Measurements from ENCODE around the gene CDC42. TPM values are rescaled to one million over a fixed set of nuclear protein-coding genes. Genes with fewer than 3 reads are reported as not detected.

Gene CDC42
- total RNA-seq, 1 experiment from 2014 or later = 245 TPM

DNA sequence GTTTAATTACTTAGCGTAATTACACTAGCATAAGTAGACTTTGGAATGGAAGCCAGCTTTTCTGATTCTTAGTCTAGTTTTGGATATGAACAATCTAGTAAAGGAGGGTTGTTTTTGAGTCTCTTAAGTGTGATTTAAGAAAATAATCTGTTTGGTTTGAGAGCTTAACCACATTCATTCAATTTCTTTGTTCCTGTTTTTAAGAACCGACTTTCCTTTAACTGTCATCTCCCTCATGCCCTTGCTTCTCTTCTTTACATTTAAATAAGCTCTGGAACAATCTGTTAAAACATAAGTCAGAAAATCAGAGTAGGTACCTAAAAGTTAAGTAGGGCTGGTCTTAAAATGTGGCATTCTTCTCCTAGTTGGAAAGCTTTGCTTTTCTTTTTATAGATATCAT is 27.7 kb downstream of the CDC42 start:
- BruUV-seq (replicated peaks) = no TSS peak
- CTCF ChIA-PET = no interaction called here
- peaks cover 60% of the 10 kb centered on the region for H4K20me1 ChIP-seq (ENCODE audit: low read length)
- no peak for DNase-seq
- H3K36me3 ChIP-seq (ENCODE audit: low read depth, low read length) = peaks cover 41% of the 10 kb centered on the region
- no peak for ATAC-seq
- TF ChIP-seq EZH2 (IDR thresholded peaks at IDR 0.05; ENCODE audit: low read length, unreplicated experiment) (no peak), EZH2phosphoT487 (IDR thresholded peaks at IDR 0.05; ENCODE audit: borderline replicate concordance, low read length) (no peak)
- TF ChIP-seq, protein P1, sequence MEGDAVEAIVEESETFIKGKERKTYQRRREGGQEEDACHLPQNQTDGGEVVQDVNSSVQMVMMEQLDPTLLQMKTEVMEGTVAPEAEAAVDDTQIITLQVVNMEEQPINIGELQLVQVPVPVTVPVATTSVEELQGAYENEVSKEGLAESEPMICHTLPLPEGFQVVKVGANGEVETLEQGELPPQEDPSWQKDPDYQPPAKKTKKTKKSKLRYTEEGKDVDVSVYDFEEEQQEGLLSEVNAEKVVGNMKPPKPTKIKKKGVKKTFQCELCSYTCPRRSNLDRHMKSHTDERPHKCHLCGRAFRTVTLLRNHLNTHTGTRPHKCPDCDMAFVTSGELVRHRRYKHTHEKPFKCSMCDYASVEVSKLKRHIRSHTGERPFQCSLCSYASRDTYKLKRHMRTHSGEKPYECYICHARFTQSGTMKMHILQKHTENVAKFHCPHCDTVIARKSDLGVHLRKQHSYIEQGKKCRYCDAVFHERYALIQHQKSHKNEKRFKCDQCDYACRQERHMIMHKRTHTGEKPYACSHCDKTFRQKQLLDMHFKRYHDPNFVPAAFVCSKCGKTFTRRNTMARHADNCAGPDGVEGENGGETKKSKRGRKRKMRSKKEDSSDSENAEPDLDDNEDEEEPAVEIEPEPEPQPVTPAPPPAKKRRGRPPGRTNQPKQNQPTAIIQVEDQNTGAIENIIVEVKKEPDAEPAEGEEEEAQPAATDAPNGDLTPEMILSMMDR (conservative IDR thresholded peaks at IDR 0.05; ENCODE audit: low read depth, low read length) = no peak
- no peaks in the 10 kb centered on the region for H3F3A ChIP-seq (ENCODE audit: low read length, unreplicated experiment)
- no peaks in the 10 kb centered on the region for H3K4me1 ChIP-seq (ENCODE audit: insufficient read depth, low read length)
- intact Hi-C loops (cut with micrococcal nuclease) = no loop called here
- H3K9ac ChIP-seq (ENCODE audit: low read length) = no peak overlapping the region
- H2AFZ ChIP-seq (ENCODE audit: low read length) = no peak overlapping the region
- peaks cover 92% of the 10 kb centered on the region for H3K79me2 ChIP-seq (ENCODE audit: low read length)
- POLR2A ChIA-PET (ENCODE audit: unreplicated experiment) = interaction anchor here (0.7 kb wide), 1 partner anchor 12 kb away, joined by 4 read pairs; no protein-coding TSS in a partner anchor
- H3K4me3 ChIP-seq (ENCODE audit: low read length) = no peak overlapping the region
- H3K9me2 ChIP-seq (replicated peaks; ENCODE audit: low read length) = no peaks in the 10 kb centered on the region
- H3K9me3 ChIP-seq (ENCODE audit: low read length) = no peaks in the 10 kb centered on the region
- no peak overlapping the region for H3K27ac ChIP-seq (ENCODE audit: low read length)
- H3K27me3 ChIP-seq (ENCODE audit: low read length) = no peaks in the 10 kb centered on the region
- no peak overlapping the region for H3K4me2 ChIP-seq (ENCODE audit: low read length)

DNA sequence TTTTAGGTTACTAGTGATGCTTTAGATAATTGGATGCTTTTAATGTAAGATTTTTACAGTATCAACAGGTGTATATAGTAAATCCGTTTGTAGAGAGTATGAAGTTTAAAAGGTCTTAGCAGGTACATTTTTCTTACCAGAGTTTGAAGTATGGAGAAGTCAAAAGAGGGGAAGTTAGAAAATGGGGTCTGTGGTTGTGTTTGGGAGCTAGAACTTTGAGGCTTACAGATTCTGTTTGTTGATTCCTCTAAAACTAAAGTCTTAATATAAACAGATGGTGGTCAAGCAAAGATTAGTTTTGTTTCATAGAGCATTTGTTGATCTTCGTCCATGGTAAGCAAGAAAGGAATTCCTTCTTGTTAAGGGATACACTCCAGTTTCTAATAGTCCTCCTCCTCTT is 35.8 kb downstream of the CDC42 start:
- ChIA-PET POLR2A (ENCODE audit: unreplicated experiment) (no interaction called here), CTCF (no interaction called here)
- Histone ChIP-seq H3K9me2 (replicated peaks; ENCODE audit: low read length) (no peaks in the 10 kb centered on the region), H2AFZ (ENCODE audit: low read length) (no peak overlapping the region), H3K9ac (ENCODE audit: low read length) (no peak overlapping the region), H3K27me3 (ENCODE audit: low read length) (no peaks in the 10 kb centered on the region), H4K20me1 (ENCODE audit: low read length) (peaks cover 62% of the 10 kb centered on the region), H3K4me3 (ENCODE audit: low read length) (no peak overlapping the region), H3K27ac (ENCODE audit: low read length) (no peak overlapping the region), H3F3A (ENCODE audit: low read length, unreplicated experiment) (peaks cover 5% of the 10 kb centered on the region), H3K4me1 (ENCODE audit: insufficient read depth, low read length) (no peaks in the 10 kb centered on the region), H3K9me3 (ENCODE audit: low read length) (no peaks in the 10 kb centered on the region), H3K79me2 (ENCODE audit: low read length) (peaks cover 88% of the 10 kb centered on the region), H3K36me3 (ENCODE audit: low read depth, low read length) (peaks cover 72% of the 10 kb centered on the region), H3K4me2 (ENCODE audit: low read length) (no peak overlapping the region)
- DNase-seq (no peak), ATAC-seq (no peak)
- no TSS peak for BruUV-seq (replicated peaks)
- no peak for TF ChIP-seq EZH2 (IDR thresholded peaks at IDR 0.05; ENCODE audit: low read length, unreplicated experiment)
- TF ChIP-seq, protein P1 (conservative IDR thresholded peaks at IDR 0.05; ENCODE audit: low read depth, low read length) = no peak
- no peak for TF ChIP-seq EZH2phosphoT487 (IDR thresholded peaks at IDR 0.05; ENCODE audit: borderline replicate concordance, low read length)
- intact Hi-C loops (cut with micrococcal nuclease) = no loop called here

DNA sequence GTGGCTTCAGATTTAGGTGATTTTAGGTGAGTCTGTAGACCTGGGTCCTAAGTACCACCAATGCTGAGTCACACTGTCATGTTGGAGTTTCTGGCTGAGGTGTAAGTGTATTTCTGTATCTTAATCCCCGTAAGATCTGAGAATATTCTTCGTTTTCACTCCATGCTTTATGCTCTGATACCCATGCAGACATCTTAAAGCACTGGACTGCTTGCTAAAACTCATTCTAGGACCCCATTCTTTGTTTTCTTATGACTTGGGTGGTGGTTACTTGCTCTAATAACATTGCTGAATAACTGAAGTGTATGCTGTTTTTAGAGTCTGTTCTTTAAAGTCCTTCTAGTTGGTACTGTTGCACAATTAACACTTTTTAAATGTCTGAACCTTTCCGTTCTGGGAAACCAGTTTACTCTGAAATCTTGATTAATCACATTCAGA is 36.6 kb downstream of the CDC42 start:
- Histone ChIP-seq H3K79me2 (ENCODE audit: low read length) (peaks cover 86% of the 10 kb centered on the region), H3K27ac (ENCODE audit: low read length) (no peak overlapping the region), H3K27me3 (ENCODE audit: low read length) (no peaks in the 10 kb centered on the region), H3K4me2 (ENCODE audit: low read length) (no peak overlapping the region), H2AFZ (ENCODE audit: low read length) (no peak overlapping the region), H3F3A (ENCODE audit: low read length, unreplicated experiment) (peaks cover 5% of the 10 kb centered on the region), H3K36me3 (ENCODE audit: low read depth, low read length) (peaks cover 69% of the 10 kb centered on the region), H3K9ac (ENCODE audit: low read length) (no peak overlapping the region), H3K9me3 (ENCODE audit: low read length) (no peaks in the 10 kb centered on the region), H3K4me3 (ENCODE audit: low read length) (no peak overlapping the region), H3K9me2 (replicated peaks; ENCODE audit: low read length) (no peaks in the 10 kb centered on the region), H4K20me1 (ENCODE audit: low read length) (peaks cover 65% of the 10 kb centered on the region), H3K4me1 (ENCODE audit: insufficient read depth, low read length) (no peaks in the 10 kb centered on the region)
- TF ChIP-seq EZH2phosphoT487 (IDR thresholded peaks at IDR 0.05; ENCODE audit: borderline replicate concordance, low read length) (no peak), EZH2 (IDR thresholded peaks at IDR 0.05; ENCODE audit: low read length, unreplicated experiment) (no peak)
- TF ChIP-seq, protein P1 (conservative IDR thresholded peaks at IDR 0.05; ENCODE audit: low read depth, low read length) = no peak
- POLR2A ChIA-PET (ENCODE audit: unreplicated experiment) = no interaction called here
- no TSS peak for BruUV-seq (replicated peaks)
- intact Hi-C loops (cut with micrococcal nuclease) = no loop called here
- no peak for DNase-seq
- CTCF ChIA-PET = no interaction called here
- ATAC-seq = no peak
